ENCODE results near the gene OTULIN. TPM values are rescaled to one million over a fixed set of nuclear protein-coding genes. Genes with fewer than 3 reads are reported as not detected.
A peak's percentile ranks its signal among the peaks of the same experiment; 100 is the strongest.

Gene OTULIN
- polyA plus RNA-seq, 1 donor (not counting 4 experiments of a cell fraction or from before 2014, with no cell fraction given), result 18.3 TPM

- Histone ChIP-seq H3K4me3 (ENCODE audit: control insufficient read depth in 2 of 3, extremely low read depth in 1 of 3, insufficient read depth in 2 of 3, low read depth in 1 of 3, low read length in 3 of 3) (peak overlapping the region; percentile 67 to 92 (median 84)), H3K4me1 (ENCODE audit: control insufficient read depth, extremely low read depth, insufficient read depth, low read length) (peaks cover 53% of the 10 kb centered on the region), H3K36me3 (ENCODE audit: control insufficient read depth in 2 of 2, extremely low read depth in 1 of 2, insufficient read depth in 2 of 2, low read length in 2 of 2) (peaks cover 0 to 6% of the 10 kb centered on the region in 2 experiments), H4K20me1 (ENCODE audit: control insufficient read depth, extremely low read depth, insufficient read depth, low read length) (peaks cover 3% of the 10 kb centered on the region), H3K9ac (ENCODE audit: control insufficient read depth, extremely low read depth, insufficient read depth, low read length) (peak overlapping the region; percentile 89), H3K79me2 (ENCODE audit: control insufficient read depth, insufficient read depth, low read length) (peaks cover 35% of the 10 kb centered on the region), H3K27ac (ENCODE audit: control insufficient read depth, insufficient read depth, low read length) (peak overlapping the region; percentile 85), H3K4me2 (ENCODE audit: control insufficient read depth, extremely low read depth, insufficient read depth, low read depth, low read length) (peak overlapping the region; percentile 95), H3K27me3 (ENCODE audit: control insufficient read depth, extremely low read depth, insufficient read depth, low read length) (no peaks in the 10 kb centered on the region), H3K9me3 (ENCODE audit: control insufficient read depth, low read depth, low read length) (no peaks in the 10 kb centered on the region), H2AFZ (ENCODE audit: control insufficient read depth, low read length) (no peak overlapping the region), H3K9me1 (ENCODE audit: control insufficient read depth, extremely low read depth, insufficient read depth, low read length) (peaks cover 2% of the 10 kb centered on the region)
- dilution Hi-C loops (cut with MboI; ENCODE audit: extremely low pct_ligation_motif_present, low sequenced_read_pairs), result no loop called here
- FAIRE-seq (no peak), DNase-seq (ENCODE audit: low read depth, low spot score) (no peak)
- TF ChIP-seq, protein P1, sequence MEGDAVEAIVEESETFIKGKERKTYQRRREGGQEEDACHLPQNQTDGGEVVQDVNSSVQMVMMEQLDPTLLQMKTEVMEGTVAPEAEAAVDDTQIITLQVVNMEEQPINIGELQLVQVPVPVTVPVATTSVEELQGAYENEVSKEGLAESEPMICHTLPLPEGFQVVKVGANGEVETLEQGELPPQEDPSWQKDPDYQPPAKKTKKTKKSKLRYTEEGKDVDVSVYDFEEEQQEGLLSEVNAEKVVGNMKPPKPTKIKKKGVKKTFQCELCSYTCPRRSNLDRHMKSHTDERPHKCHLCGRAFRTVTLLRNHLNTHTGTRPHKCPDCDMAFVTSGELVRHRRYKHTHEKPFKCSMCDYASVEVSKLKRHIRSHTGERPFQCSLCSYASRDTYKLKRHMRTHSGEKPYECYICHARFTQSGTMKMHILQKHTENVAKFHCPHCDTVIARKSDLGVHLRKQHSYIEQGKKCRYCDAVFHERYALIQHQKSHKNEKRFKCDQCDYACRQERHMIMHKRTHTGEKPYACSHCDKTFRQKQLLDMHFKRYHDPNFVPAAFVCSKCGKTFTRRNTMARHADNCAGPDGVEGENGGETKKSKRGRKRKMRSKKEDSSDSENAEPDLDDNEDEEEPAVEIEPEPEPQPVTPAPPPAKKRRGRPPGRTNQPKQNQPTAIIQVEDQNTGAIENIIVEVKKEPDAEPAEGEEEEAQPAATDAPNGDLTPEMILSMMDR (optimal IDR thresholded peaks at IDR 0.05 in 1 of 3, IDR thresholded peaks at IDR 0.05 in 1 of 3, conservative IDR thresholded peaks at IDR 0.05 in 1 of 3; ENCODE audit: extremely low read depth in 1 of 3, insufficient read depth in 2 of 3, low read length in 3 of 3), result no peak
- TF ChIP-seq EZH2 (IDR thresholded peaks at IDR 0.05; ENCODE audit: low read length), result no peak
Observed at GRCh38 chr5:14662721-14663260, 1.7 kb upstream of the OTULIN start.

DNA sequence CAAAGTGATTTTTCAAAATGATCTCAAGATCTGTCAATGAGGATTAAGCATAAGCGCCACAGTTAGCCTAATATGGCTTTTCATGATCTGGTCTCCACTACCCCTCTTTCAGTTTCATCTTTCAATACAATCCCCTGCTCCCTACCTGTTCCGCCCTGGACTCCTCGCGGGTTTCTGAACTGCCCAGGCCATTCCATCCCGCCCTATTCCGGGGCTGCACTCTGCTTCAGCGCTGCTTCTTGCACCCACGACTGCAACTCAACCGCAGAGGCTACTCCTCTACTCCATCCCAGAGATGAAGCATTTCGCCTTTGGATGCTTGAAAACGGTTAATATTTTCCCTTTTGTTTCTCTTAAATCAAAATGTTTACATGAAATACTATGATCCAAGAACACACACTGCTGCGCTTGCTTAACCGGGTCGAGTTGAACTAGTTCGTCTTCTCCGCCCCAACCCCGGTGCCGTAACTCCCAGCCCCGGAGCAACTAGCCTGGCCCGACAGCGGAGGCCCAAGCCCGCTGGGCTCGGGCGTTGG, 716 bp upstream of the OTULIN start:
- Histone ChIP-seq H3K79me2 (ENCODE audit: control insufficient read depth, insufficient read depth, low read length) (peaks cover 45% of the 10 kb centered on the region), H2AFZ (ENCODE audit: control insufficient read depth, low read length) (peak overlapping the region; percentile 89), H3K4me1 (ENCODE audit: control insufficient read depth, extremely low read depth, insufficient read depth, low read length) (peaks cover 59% of the 10 kb centered on the region), H3K36me3 (ENCODE audit: control insufficient read depth in 2 of 2, extremely low read depth in 1 of 2, insufficient read depth in 2 of 2, low read length in 2 of 2) (peaks cover 0 to 7% of the 10 kb centered on the region in 2 experiments), H4K20me1 (ENCODE audit: control insufficient read depth, extremely low read depth, insufficient read depth, low read length) (peaks cover 3% of the 10 kb centered on the region), H3K27me3 (ENCODE audit: control insufficient read depth, extremely low read depth, insufficient read depth, low read length) (no peaks in the 10 kb centered on the region), H3K4me2 (ENCODE audit: control insufficient read depth, extremely low read depth, insufficient read depth, low read depth, low read length) (peak overlapping the region; percentile 95), H3K4me3 (ENCODE audit: control insufficient read depth in 2 of 3, extremely low read depth in 1 of 3, insufficient read depth in 2 of 3, low read depth in 1 of 3, low read length in 3 of 3) (peak overlapping the region; percentile 67 to 92 (median 84)), H3K27ac (ENCODE audit: control insufficient read depth, insufficient read depth, low read length) (peak overlapping the region; percentile 85), H3K9me1 (ENCODE audit: control insufficient read depth, extremely low read depth, insufficient read depth, low read length) (peaks cover 2% of the 10 kb centered on the region), H3K9me3 (ENCODE audit: control insufficient read depth, low read depth, low read length) (no peaks in the 10 kb centered on the region), H3K9ac (ENCODE audit: control insufficient read depth, extremely low read depth, insufficient read depth, low read length) (peak overlapping the region; percentile 89)
- DNase-seq (ENCODE audit: low read depth, low spot score), result no peak
- dilution Hi-C loops (cut with MboI; ENCODE audit: extremely low pct_ligation_motif_present, low sequenced_read_pairs), result no loop called here
- no peak for TF ChIP-seq EZH2 (IDR thresholded peaks at IDR 0.05; ENCODE audit: low read length)
- TF ChIP-seq, protein P1 (optimal IDR thresholded peaks at IDR 0.05 in 1 of 3, IDR thresholded peaks at IDR 0.05 in 1 of 3, conservative IDR thresholded peaks at IDR 0.05 in 1 of 3; ENCODE audit: extremely low read depth in 1 of 3, insufficient read depth in 2 of 3, low read length in 3 of 3), result no peak
- FAIRE-seq, result no peak
